Neuron (in vitro differentiated cells): ENCODE results near the gene PCSK2.

Experiments
- H2AFZ ChIP-seq: one replicate; pipeline ENCODE4 v1.6.1; 2013; ENCODE audit warnings: low read depth, mild to moderate bottlenecking, inconsistent platforms, low read length, moderate library complexity
- H3K27me3 ChIP-seq: one replicate; pipeline ENCODE4 v1.6.1; 2013; ENCODE audit warnings: low read length; ENCODE audit not compliant: insufficient read depth
- H3K36me3 ChIP-seq: one replicate; pipeline ENCODE4 v1.6.1; 2013; ENCODE audit warnings: low read length; ENCODE audit not compliant: insufficient read depth
- H3K4me1 ChIP-seq: one replicate; pipeline ENCODE4 v1.6.1; 2013; ENCODE audit warnings: low read length; ENCODE audit not compliant: insufficient read depth
- H3K4me3 ChIP-seq: 2 replicates; pipeline ENCODE4 v1.5.1; 2013; ENCODE audit warnings: mild to moderate bottlenecking, low read length, moderate library complexity
- H3K9me3 ChIP-seq: one replicate; pipeline ENCODE4 v1.6.1; 2013; ENCODE audit warnings: low read length

Gene PCSK2

DNA sequence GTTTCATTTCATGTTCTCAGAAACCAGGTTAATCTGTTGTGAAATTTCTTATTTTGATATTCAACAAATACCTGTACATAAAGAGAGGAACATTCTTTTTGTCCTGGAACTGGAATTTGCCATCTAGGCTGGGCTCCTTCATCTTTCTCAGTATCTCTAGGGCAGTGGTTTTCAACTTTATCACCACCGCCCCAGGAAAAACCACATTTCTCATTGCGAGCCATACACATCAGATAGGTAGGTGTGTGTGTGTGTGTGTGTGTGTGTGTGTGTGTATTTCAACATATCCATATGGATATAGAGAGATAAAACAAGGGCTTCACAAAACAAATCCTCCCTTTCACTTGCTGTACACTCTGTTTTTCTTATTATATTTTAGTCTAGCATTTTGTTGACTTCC is 280.2 kb downstream of the PCSK2 start:
- Histone ChIP-seq H2AFZ (no peak overlapping the region), H3K27me3 (peaks cover 22% of the 10 kb centered on the region), H3K9me3 (no peaks in the 10 kb centered on the region), H3K4me1 (peaks cover 2% of the 10 kb centered on the region), H3K4me3 (no peak overlapping the region), H3K36me3 (no peaks in the 10 kb centered on the region)

DNA sequence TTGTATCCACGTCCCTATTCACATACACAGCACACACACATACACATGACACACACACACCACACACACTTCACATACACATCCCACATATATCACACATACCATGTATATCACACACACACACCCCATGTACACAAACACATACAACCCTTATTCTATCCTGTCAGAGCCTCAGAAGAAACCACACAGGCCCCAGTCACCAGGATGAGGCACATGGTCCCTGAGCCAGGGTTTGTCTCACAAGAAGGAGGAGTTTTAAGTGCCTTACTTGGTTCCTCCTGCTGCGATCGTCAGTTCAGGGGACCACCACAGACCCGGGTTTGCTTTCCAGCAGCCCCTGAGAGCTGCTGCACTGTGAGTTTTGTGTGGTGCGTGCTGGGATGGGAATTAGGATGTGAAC is 280.7 kb downstream of the PCSK2 start:
- no peak overlapping the region for H2AFZ ChIP-seq
- H3K9me3 ChIP-seq, result no peaks in the 10 kb centered on the region
- peaks cover 2% of the 10 kb centered on the region for H3K4me1 ChIP-seq
- no peak overlapping the region for H3K4me3 ChIP-seq
- H3K36me3 ChIP-seq, result no peaks in the 10 kb centered on the region
- peaks cover 22% of the 10 kb centered on the region for H3K27me3 ChIP-seq

DNA sequence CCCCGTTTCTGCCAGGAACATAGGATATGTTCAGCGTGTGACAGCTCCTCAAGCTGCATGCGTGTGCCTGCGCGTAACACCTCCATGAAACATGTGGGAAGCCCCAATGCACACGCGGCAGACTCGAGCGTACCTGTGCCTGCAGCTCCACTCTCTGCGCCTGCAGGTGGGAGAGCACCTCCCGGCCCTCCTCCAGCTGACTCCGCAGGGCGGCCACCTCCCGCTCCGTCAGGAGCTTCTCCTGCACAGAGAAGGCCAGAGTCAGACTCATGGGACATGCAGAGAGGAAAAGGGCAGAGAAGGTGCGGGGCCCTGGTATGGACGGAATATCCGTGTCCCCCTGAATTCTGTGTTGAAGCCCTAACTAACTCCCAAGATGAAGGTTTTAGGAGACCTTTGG is 281.9 kb downstream of the PCSK2 start:
- Histone ChIP-seq H3K27me3 (peaks cover 19% of the 10 kb centered on the region), H3K4me3 (no peak overlapping the region), H3K36me3 (no peaks in the 10 kb centered on the region), H3K4me1 (peaks cover 2% of the 10 kb centered on the region), H2AFZ (no peak overlapping the region), H3K9me3 (no peaks in the 10 kb centered on the region)

DNA sequence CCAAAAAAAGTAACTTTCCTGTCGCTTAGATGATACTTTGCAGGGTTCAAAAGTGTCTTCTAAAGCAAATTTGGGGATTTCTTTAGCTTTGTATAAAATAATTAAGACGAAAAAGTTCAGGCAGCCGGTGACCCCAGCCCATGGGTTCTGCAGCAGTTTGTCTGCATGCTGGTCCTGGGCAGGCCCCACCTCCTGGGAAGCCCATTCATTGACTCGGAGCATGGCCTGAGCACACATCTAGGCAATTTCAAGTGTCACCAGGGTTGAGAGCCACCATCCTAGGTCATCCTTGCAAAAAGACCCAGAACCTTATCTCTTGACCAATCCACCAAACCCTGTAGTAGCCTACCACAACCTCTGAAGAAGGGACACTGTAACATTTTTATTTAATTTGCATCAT is 283.7 kb downstream of the PCSK2 start:
- Histone ChIP-seq H2AFZ (no peak overlapping the region), H3K4me3 (no peak overlapping the region), H3K27me3 (peaks cover 21% of the 10 kb centered on the region), H3K36me3 (no peaks in the 10 kb centered on the region), H3K9me3 (no peaks in the 10 kb centered on the region), H3K4me1 (no peaks in the 10 kb centered on the region)

DNA sequence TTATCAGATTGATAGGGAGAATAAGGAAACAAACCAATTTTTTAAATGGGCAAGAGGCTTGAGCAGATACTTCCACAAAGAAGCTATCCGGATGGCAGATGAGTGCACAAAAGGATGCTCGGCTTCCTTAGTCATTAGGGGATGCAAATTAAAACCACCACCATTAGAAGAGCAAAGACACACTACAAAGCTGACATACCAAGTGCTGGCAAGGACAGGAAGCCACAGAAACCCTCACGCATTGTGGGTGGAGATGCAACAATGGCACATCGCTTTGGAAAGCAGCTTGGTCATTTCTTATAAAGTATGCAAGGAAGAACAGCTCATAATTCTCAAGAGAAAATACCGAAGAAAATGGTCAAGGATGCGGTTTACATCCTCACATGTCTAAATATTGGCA is 284.6 kb downstream of the PCSK2 start:
- H3K4me1 ChIP-seq, result no peaks in the 10 kb centered on the region
- no peaks in the 10 kb centered on the region for H3K9me3 ChIP-seq
- no peak overlapping the region for H2AFZ ChIP-seq
- H3K36me3 ChIP-seq, result no peaks in the 10 kb centered on the region
- H3K4me3 ChIP-seq, result no peak overlapping the region
- H3K27me3 ChIP-seq, result peaks cover 18% of the 10 kb centered on the region

DNA sequence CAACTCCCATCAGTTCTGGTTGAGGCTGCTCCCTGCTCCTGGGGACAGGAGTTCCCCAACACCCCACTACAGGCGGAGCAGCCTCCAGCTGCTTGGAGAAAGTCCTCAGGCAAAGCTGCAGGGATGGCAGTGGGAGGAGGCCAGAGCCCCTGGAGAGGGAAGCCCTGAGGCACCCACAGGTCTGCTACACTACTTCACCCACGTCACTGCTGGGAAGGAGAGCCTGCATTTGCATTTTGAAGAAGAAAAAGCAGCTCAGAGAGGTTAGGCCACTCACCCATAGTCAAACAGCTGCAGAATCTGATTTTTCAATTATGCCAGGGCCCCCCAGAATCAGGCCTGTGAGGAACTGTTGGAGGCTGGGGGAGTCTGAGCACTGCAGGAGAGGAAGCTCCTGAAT is 287.1 kb downstream of the PCSK2 start:
- H3K4me1 ChIP-seq, result no peaks in the 10 kb centered on the region
- H3K9me3 ChIP-seq, result no peaks in the 10 kb centered on the region

DNA sequence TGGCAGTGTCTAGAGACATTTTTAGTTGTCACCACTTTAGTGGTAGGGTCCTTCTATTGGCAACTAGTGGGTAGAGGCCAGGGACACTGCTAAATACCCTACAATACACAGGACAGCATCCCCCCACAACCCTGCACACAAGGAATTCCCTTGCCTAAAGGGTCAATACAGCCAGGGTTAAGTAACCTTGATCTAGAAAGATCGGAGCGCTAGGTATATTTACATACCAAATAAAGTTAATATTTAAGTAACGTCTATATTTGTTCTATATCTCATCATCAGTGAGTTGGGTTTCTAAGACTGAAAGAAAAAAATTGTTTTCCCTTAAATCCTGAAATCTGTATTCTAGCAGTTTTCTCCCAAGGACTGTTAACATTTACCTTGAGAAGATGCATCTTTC is 288.2 kb downstream of the PCSK2 start:
- Histone ChIP-seq H3K9me3 (no peaks in the 10 kb centered on the region), H3K4me1 (no peaks in the 10 kb centered on the region), H3K4me3 (no peak overlapping the region), H3K27me3 (peaks cover 19% of the 10 kb centered on the region), H3K36me3 (no peaks in the 10 kb centered on the region), H2AFZ (no peak overlapping the region)

More for the DNA sequence above, 287.1 kb downstream of the PCSK2 start:
- Histone ChIP-seq H3K27me3 (peaks cover 12% of the 10 kb centered on the region), H2AFZ (no peak overlapping the region), H3K36me3 (no peaks in the 10 kb centered on the region), H3K4me3 (no peak overlapping the region)

DNA sequence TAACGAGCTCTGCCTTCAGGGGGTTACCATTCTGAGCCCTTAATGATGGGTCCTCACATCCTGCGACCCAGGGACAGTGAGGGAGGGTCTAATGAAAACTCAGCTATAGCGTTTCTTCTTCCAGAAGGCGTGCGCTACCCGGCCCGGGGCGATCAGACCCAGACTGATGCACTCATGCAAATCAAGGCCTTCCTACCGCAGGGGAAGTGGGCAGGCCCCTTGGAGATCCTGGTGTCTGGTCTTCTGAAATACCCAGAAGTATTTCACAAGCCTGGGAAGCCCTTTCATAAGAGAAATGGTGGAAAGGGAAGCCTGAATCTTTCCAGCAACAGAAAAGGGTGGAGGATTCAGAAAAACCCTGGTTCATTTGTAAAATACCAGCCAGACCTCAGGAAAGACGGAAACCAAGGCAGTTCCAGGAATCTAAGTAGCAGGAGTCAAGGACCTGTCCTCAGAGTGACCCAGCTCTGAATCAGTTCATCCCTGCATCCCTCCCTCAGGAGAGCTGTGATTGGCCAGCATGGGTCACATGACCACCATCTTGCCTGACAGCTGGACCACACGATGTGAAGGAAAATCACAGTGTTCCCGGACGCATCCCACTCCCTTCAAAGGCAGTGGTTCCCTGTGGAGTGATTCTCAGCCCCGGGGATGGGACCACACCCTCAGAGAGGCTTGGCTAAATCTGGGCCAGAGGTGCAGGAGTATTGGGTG is 291.7 kb downstream of the PCSK2 start:
- H3K4me1 ChIP-seq, result no peaks in the 10 kb centered on the region
- H3K36me3 ChIP-seq, result no peaks in the 10 kb centered on the region
- H3K9me3 ChIP-seq, result peaks cover 2% of the 10 kb centered on the region
- no peak overlapping the region for H2AFZ ChIP-seq
- H3K27me3 ChIP-seq, result peaks cover 44% of the 10 kb centered on the region
- H3K4me3 ChIP-seq, result no peak overlapping the region

DNA sequence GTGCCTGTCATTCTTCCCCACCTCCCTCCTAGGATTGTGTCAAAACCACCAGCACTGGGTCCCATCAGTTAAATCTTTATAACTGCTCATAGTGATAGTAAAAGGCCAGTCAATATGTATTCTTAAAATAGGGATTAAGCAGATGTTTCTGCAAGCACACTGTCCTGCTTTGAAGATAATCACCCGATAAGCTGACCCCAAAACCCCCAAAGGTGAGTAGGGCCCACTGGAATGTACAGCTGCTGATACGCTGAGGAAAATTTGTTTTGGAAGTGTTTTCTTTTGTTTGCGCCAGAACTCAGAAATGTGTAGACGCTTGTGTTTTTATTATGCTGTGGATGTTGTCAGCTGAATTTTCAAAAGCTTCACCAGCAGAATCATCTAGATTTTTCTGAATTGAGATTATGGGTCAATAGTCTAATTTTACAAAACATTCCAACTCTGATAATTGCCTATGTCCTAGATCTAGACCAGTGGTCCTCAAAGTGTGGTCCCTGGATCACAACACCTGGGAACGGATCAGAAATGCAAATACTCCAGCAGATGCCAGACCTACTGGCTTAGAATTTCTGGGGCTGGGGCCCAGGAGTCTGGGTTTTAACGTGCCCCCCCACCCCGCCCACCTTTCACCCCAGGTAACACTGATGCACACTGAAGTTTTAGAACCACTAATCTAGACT is 292.9 kb downstream of the PCSK2 start:
- Histone ChIP-seq H3K36me3 (no peaks in the 10 kb centered on the region), H2AFZ (no peak overlapping the region), H3K27me3 (peaks cover 51% of the 10 kb centered on the region), H3K4me3 (no peak overlapping the region), H3K9me3 (peaks cover 2% of the 10 kb centered on the region), H3K4me1 (no peaks in the 10 kb centered on the region)

DNA sequence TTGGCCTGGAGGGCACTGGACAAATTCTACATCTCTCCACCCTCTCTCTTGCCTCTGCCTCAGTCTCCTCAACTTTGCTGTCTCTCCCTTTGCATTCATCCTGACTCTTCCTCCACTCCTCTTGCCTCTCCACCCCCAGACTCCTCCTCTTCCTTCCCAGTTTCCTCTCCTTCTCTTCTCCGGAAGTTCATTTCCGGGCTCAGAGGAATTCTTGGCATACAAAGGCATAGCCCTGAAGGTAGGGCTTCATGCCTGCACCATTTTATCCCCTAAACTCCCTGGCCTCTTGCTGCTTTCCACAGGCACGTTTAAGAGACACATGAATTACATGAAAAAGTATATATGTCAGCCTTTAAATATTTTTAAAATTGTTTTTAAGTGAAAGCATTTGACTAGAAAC is 293.7 kb downstream of the PCSK2 start:
- Histone ChIP-seq H2AFZ (no peak overlapping the region), H3K9me3 (peaks cover 3% of the 10 kb centered on the region), H3K27me3 (peaks cover 55% of the 10 kb centered on the region), H3K36me3 (no peaks in the 10 kb centered on the region), H3K4me1 (no peaks in the 10 kb centered on the region), H3K4me3 (no peak overlapping the region)

DNA sequence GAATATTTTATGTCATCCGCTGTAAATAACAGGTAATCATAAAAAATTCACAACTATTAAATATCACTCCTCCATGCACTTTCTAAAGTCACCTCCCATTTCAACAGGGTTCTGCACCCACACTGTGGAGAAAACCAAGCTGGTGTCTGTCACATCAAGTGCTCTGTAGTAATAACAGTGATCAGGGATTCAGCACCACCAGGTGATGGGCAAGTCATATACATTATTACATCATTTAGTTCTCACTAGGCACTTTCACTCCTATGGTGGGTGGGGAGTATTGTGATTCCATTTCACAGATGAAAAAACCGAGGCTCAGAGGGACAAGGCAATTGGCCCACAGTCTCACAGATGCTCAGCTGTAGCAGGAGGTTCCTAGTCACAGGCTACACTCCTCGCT is 295.7 kb downstream of the PCSK2 start:
- Histone ChIP-seq H2AFZ (no peak overlapping the region), H3K4me1 (no peaks in the 10 kb centered on the region), H3K4me3 (no peak overlapping the region), H3K36me3 (no peaks in the 10 kb centered on the region), H3K9me3 (peaks cover 4% of the 10 kb centered on the region), H3K27me3 (peaks cover 65% of the 10 kb centered on the region)

DNA sequence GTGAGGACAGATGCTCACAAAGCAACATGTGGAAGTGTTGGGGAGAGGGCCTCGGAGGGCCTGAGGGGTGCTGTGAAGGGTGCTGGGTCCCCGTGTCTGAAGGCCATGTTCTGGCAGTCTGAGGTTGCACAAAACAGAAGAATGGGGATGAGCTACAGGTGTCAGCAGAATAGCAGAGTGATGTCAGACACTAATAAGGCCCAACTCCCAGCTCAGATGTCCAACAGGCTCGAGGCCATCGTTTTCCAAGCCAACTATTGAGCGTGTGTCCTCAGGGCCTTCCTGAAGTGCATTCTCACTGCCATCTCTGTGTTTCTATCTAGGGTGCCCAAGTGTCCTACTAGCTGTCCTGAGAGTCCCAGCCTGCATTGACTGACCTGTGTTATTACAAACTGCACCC is 296.5 kb downstream of the PCSK2 start:
- Histone ChIP-seq H3K36me3 (no peaks in the 10 kb centered on the region), H2AFZ (no peak overlapping the region), H3K4me1 (no peaks in the 10 kb centered on the region), H3K4me3 (no peak overlapping the region), H3K27me3 (peaks cover 70% of the 10 kb centered on the region), H3K9me3 (peaks cover 4% of the 10 kb centered on the region)

DNA sequence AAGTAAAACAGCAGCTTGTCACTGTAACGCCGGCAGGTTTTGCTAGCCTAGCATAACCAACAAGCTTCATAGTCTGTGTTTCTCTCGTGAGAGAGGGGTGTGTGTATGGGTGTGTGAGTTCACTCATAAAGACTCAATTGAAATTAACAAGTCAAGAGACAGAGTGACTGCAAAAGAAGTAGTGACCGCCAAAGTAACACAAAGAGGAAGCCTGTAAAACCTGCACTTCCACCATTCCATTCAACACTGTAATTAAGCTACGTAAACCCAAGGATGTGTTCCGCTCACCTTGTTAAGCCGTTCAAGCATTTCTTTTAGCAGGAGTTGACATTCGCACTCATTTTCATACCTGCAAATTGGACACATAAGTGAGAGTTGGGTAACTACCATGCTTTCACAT is 297.7 kb downstream of the PCSK2 start:
- Histone ChIP-seq H3K36me3 (no peaks in the 10 kb centered on the region), H3K27me3 (peaks cover 65% of the 10 kb centered on the region), H3K4me1 (no peaks in the 10 kb centered on the region), H3K9me3 (peaks cover 4% of the 10 kb centered on the region), H3K4me3 (no peak overlapping the region), H2AFZ (no peak overlapping the region)

DNA sequence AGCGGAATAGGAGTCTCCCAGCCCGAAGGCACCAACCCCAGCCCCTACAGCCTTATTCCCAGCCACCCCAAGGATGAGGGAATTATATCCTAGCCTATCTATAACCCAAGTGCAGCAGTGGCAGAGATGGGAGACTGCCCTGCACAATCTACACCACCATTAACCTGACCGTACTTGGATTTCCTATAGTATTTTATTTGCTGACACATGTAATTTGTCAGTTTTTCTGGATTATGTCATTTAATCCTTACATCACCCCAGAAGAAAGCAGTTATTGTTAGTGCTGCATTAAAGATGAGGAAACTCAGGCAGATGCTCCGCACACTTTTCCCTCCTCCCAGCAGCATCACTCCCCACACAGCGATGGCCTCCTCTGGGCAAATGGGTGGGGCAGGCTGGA is 298.3 kb downstream of the PCSK2 start:
- no peaks in the 10 kb centered on the region for H3K4me1 ChIP-seq
- H3K4me3 ChIP-seq, result no peak overlapping the region
- peaks cover 4% of the 10 kb centered on the region for H3K9me3 ChIP-seq
- peaks cover 70% of the 10 kb centered on the region for H3K27me3 ChIP-seq
- H2AFZ ChIP-seq, result no peak overlapping the region
- H3K36me3 ChIP-seq, result no peaks in the 10 kb centered on the region
